ENCODE measurements around the gene MFNG. TPM values are rescaled to one million over a fixed set of nuclear protein-coding genes. Genes with fewer than 3 reads are reported as not detected.
A peak's percentile ranks its signal among the peaks of the same experiment; 100 is the strongest.

Gene MFNG
- total RNA-seq, 4 donors from 2014 or later: 11.7 to 24.9 (median 19.4) TPM

DNA sequence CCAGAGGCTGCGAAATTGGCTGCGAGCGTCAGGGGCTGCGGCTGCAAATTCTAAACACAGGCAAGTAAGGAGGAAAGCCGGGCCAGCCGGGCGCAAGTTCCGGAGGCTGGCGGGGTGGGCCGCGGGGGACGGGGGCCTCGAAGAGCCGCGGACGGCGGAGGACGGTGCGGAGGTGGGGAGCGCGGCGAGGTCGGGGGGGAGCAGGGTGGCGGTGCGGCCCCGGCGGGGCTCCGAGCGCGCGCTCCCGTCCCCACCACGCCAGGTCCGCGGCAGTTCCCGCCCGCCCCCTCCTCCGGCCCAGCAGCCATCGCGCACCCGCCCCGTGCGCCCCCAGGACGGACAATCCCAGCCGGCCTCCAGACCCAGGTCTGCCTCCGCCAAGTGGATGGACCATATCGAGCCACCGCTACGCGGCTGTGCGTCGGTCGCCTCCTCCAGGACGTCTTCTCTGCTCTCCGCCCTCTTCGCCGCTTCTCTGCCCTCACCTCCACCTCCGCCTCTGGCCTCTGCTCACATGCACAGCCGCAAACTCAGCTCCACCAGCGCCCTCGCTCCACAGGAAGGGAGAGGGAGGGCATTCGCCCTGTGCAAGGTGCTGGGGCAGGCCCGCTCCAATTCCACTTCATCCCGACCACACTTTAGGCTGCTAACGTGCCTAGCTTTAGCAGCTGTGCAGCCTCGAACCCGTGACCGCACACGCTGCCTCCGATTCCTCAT, 66.1 kb downstream of the MFNG start:
- Histone ChIP-seq H3K4me3 (peak overlapping the region in 3 of 4 donors; percentile 25 to 46 (median 29)), H3K4me1 (peaks cover 0 to 20% (median 4%) of the 10 kb centered on the region in 4 donors), H3K27ac (no peak overlapping the region), H3K9me3 (no peaks in the 10 kb centered on the region), H3K36me3 (no peaks in the 10 kb centered on the region), H3K27me3 (peaks cover 0 to 82% of the 10 kb centered on the region in 2 donors)
- TF ChIP-seq POLR2A (IDR thresholded peaks at IDR 0.05): no peak
- TF ChIP-seq, protein P1, sequence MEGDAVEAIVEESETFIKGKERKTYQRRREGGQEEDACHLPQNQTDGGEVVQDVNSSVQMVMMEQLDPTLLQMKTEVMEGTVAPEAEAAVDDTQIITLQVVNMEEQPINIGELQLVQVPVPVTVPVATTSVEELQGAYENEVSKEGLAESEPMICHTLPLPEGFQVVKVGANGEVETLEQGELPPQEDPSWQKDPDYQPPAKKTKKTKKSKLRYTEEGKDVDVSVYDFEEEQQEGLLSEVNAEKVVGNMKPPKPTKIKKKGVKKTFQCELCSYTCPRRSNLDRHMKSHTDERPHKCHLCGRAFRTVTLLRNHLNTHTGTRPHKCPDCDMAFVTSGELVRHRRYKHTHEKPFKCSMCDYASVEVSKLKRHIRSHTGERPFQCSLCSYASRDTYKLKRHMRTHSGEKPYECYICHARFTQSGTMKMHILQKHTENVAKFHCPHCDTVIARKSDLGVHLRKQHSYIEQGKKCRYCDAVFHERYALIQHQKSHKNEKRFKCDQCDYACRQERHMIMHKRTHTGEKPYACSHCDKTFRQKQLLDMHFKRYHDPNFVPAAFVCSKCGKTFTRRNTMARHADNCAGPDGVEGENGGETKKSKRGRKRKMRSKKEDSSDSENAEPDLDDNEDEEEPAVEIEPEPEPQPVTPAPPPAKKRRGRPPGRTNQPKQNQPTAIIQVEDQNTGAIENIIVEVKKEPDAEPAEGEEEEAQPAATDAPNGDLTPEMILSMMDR (IDR thresholded peaks at IDR 0.05): no peak
- no peak for TF ChIP-seq EP300 (IDR thresholded peaks at IDR 0.05)
- no peak for DNase-seq (ENCODE audit: low spot score in 2 of 2)
- 1 to 2% methylated on average over 29 to 44 of the region's 70 CpGs for WGBS, 2 donors

DNA sequence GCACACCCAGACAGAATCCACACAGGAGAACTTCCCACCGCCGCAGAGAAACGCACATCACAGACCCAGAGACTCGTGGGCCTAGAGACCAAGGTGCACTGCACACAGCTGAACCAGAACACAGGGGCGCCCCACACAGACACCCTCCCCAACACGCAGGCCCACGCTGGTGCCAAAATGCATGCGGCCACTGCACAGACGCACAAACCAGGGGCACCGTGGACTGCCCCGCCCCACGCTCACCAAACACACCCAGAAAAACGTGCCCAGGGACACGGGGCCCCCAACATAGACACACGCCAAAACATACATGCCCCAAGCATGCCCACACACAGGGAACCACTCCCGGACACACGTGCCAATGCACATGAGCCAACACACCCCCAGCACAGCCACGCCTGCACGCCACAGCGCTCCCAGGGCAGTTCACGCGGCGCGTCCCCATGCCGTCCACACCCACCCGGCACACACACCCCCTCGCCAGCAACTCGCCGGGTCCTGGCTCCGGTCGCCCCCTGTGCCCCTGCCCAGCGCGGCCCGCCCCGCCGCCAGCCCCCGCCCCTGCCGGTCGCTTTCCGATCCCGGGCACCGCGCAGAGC, 66.7 kb downstream of the MFNG start:
- Histone ChIP-seq H3K36me3 (no peaks in the 10 kb centered on the region), H3K9me3 (no peaks in the 10 kb centered on the region), H3K4me3 (peak overlapping the region in 3 of 4 donors; percentile 25 to 46 (median 29)), H3K27ac (no peak overlapping the region), H3K27me3 (peaks cover 0 to 82% of the 10 kb centered on the region in 2 donors), H3K4me1 (peaks cover 0 to 20% (median 4%) of the 10 kb centered on the region in 4 donors)
- no peak for DNase-seq (ENCODE audit: low spot score in 2 of 2)
- no peak for TF ChIP-seq EP300 (IDR thresholded peaks at IDR 0.05)
- WGBS, 2 donors: 26 to 43% methylated on average over 20 to 27 of the region's 43 CpGs

Other genes with a start within 250 kb of the MFNG start
- 10 to 100 TPM in 1 of 4 donors, 1 to 10 TPM in 3; 6.3 to 18.6 (median 7.8) TPM for gene RAC2, start 242.1 kb downstream of the MFNG start, total RNA-seq
- 10 to 100 TPM in 3 of 4 donors, 1 to 10 TPM in 1; 7.7 to 27.3 (median 19.0) TPM for gene CYTH4, start 203.9 kb downstream of the MFNG start, total RNA-seq
- 1 to 10 TPM in 3 of 4 donors, under 1 TPM in 1; 0.30 to 4.4 (median 3.1) TPM for gene ELFN2, start 58.9 kb downstream of the MFNG start, total RNA-seq
- gene CARD10, start 33.0 kb upstream of the MFNG start, total RNA-seq: 10 to 100 TPM; 12.5 to 21.6 (median 17.0) TPM
- 10 to 100 TPM; 28.4 to 53.4 (median 33.4) TPM for gene CDC42EP1, start 74.1 kb upstream of the MFNG start, total RNA-seq
- gene LGALS2, start 93.7 kb upstream of the MFNG start, total RNA-seq: not detected
- 10 to 100 TPM; 66.3 to 99.0 (median 77.2) TPM for gene GGA1, start 122.5 kb upstream of the MFNG start, total RNA-seq
- gene SH3BP1, start 153.3 kb upstream of the MFNG start, total RNA-seq: 10 to 100 TPM in 2 of 4 donors, 1 to 10 TPM in 2; 7.5 to 19.8 (median 13.9) TPM
- gene PDXP, start 172.3 kb upstream of the MFNG start, total RNA-seq: 10 to 100 TPM; 14.7 to 19.7 (median 16.2) TPM
- gene LGALS1, start 189.3 kb upstream of the MFNG start, total RNA-seq: 1,000 to 10,000 TPM; 1,362 to 3,592 (median 2,463) TPM
- 10 to 100 TPM; 24.1 to 39.5 (median 31.2) TPM for gene NOL12, start 200.0 kb upstream of the MFNG start, total RNA-seq
- gene TRIOBP, start 210.7 kb upstream of the MFNG start, total RNA-seq: 100 to 1,000 TPM; 140 to 160 (median 151) TPM